SK-N-SH (cell line): ENCODE data around the gene UBE2E2. TPM values are rescaled to one million over a fixed set of nuclear protein-coding genes. Genes with fewer than 3 reads are reported as not detected.

Source experiments
- CTCF ChIA-PET: fragments of 300-600, 350-600 bp; formaldehyde crosslinking; extraction: SDS; loops from one replicate; lab custom pipeline; 2021; lab: Yijun Ruan, JAX
- POLR2A ChIA-PET: fragments of 350-600 bp; sonication (Branson Sonifier 250); formaldehyde crosslinking; extraction: SDS; loops from one replicate; lab custom pipeline; 2020; ENCODE audit warnings: antibody characterized with exemption, inconsistent platforms; lab: Yijun Ruan, JAX
- DNase-seq: peaks from one replicate; pipeline ENCODE4 v3.0.0; 2012
- H2AFZ ChIP-seq: fragments of 200-600 bp; sonication (generic); 2 replicates; pipeline ENCODE4 v1.8.1; 2016; ENCODE audit warnings: antibody characterized with exemption, mild to moderate bottlenecking, low read depth
- H3F3A ChIP-seq: fragments of 200-600 bp; sonication (generic); replicated peaks from 2 replicates; pipeline ENCODE3; 2016; ENCODE audit warnings: antibody characterized with exemption, mild to moderate bottlenecking; ENCODE audit not compliant: insufficient read depth
- H3K27ac ChIP-seq, 2 experiments: fragments of 200-500 bp in 1 of 2; fragments of 200-600 bp in 1 of 2; sonication (Bioruptor generic) in 1 of 2; sonication (generic), shearing (Covaris generic) in 1 of 2; 2 replicates each; pipeline versions ENCODE4 v1.5.1 to v1.6.1; 2014 to 2016; ENCODE audit warnings: low read depth in 2 of 2, inconsistent platforms in 1 of 2, low read length in 1 of 2, mild to moderate bottlenecking in 1 of 2, mixed read lengths in 1 of 2
- H3K27me3 ChIP-seq: fragments of 200-600 bp; sonication (generic), shearing (Covaris generic); 2 replicates; pipeline ENCODE4 v1.6.1; 2016; ENCODE audit warnings: mixed run types; ENCODE audit not compliant: insufficient read depth
- H3K36me3 ChIP-seq, 2 experiments: fragments of 200-500 bp in 1 of 2; fragments of 200-600 bp in 1 of 2; sonication (Bioruptor generic) in 1 of 2; sonication (generic) in 1 of 2; replicated peaks in 1 of 2; 2 replicates each; pipeline versions ENCODE3 to v1.5.1; 2014 to 2016; ENCODE audit warnings: low read length in 1 of 2, mild to moderate bottlenecking in 1 of 2; ENCODE audit not compliant: insufficient read depth in 2 of 2, control insufficient read depth in 1 of 2
- H3K4me1 ChIP-seq, 2 experiments: fragments of 200-500 bp in 1 of 2; fragments of 200-600 bp in 1 of 2; sonication (Bioruptor generic) in 1 of 2; sonication (generic), shearing (Covaris generic) in 1 of 2; 2 replicates each; pipeline versions ENCODE4 v1.5.1 to v1.6.1; 2014 to 2016; ENCODE audit warnings: low read depth in 1 of 2, low read length in 1 of 2, mixed run types in 1 of 2; ENCODE audit not compliant: insufficient read depth in 2 of 2, control insufficient read depth in 1 of 2
- H3K4me2 ChIP-seq: fragments of 200-600 bp; sonication (generic), shearing (Covaris generic); 2 replicates; pipeline ENCODE4 v1.6.1; 2017; ENCODE audit warnings: mixed run types
- H3K4me3 ChIP-seq, 2 experiments: fragments of 200-500 bp in 1 of 2; fragments of 200-600 bp in 1 of 2; sonication (Bioruptor generic) in 1 of 2; sonication (generic), shearing (Covaris generic) in 1 of 2; 2 replicates each; pipeline versions ENCODE4 v1.5.1 to v1.8.1; 2014 to 2016; ENCODE audit warnings: low read depth in 2 of 2, inconsistent platforms in 1 of 2, low read length in 1 of 2, mild to moderate bottlenecking in 1 of 2, mixed read lengths in 1 of 2, moderate library complexity in 1 of 2
- H3K79me2 ChIP-seq: fragments of 200-600 bp; sonication (generic); 2 replicates; pipeline ENCODE4 v1.8.1; 2017; ENCODE audit warnings: mild to moderate bottlenecking; ENCODE audit not compliant: insufficient read depth
- H3K9ac ChIP-seq: fragments of 200-600 bp; sonication (generic); 2 replicates; pipeline ENCODE4 v1.6.1; 2017; ENCODE audit warnings: mixed run types
- H3K9me2 ChIP-seq: fragments of 200-600 bp; sonication (generic); 2 replicates; pipeline ENCODE4 v1.6.1; 2017; ENCODE audit warnings: mixed run types
- H3K9me3 ChIP-seq: fragments of 200-600 bp; sonication (generic); 2 replicates; pipeline ENCODE4 v1.6.1; 2017; ENCODE audit warnings: mixed run types, mild to moderate bottlenecking, moderate library complexity
- H4K20me1 ChIP-seq: fragments of 200-600 bp; sonication (generic); 2 replicates; pipeline ENCODE4 v1.6.1; 2017; ENCODE audit warnings: mild to moderate bottlenecking, mixed run types; ENCODE audit not compliant: insufficient read depth
- CHD2 ChIP-seq: fragments of 150-350 bp; IDR thresholded peaks from 2 replicates; pipeline ENCODE4 v1.6.1; 2018; ENCODE audit warnings: low read length; ENCODE audit not compliant: partially characterized antibody
- FOXM1 ChIP-seq: IDR thresholded peaks from 2 replicates; pipeline ENCODE4 v1.4.0; 2012; ENCODE audit warnings: low read depth, mild to moderate bottlenecking
- GATA2 ChIP-seq: sonication (generic); formaldehyde crosslinking; IDR thresholded peaks from 2 replicates; pipeline ENCODE4 v1.5.0; 2020; ENCODE audit warnings: mild to moderate bottlenecking, missing genetic modification reagents
- JUND ChIP-seq: IDR thresholded peaks from 2 replicates; pipeline ENCODE4 v1.4.0; 2012
- NFIC ChIP-seq: IDR thresholded peaks from 2 replicates; pipeline ENCODE4 v1.4.0; 2012; ENCODE audit warnings: borderline replicate concordance
- PBX3 ChIP-seq: IDR thresholded peaks from 2 replicates; pipeline ENCODE4; 2012
- POLR2AphosphoS5 ChIP-seq: IDR thresholded peaks from 2 replicates; pipeline ENCODE4 v1.6.1; 2012; ENCODE audit warnings: low read depth, low read length
- RCOR1 ChIP-seq: fragments of 150-350 bp; IDR thresholded peaks from 2 replicates; pipeline ENCODE4 v1.6.1; 2017; ENCODE audit warnings: antibody characterized with exemption, low read length
- REST ChIP-seq: IDR thresholded peaks from 2 replicates; pipeline ENCODE4 v1.6.1; 2012; ENCODE audit warnings: mild to moderate bottlenecking, low read depth, low read length, moderate library complexity
- RFX5 ChIP-seq: IDR thresholded peaks from 2 replicates; pipeline ENCODE4 v1.6.1; 2012; ENCODE audit warnings: mild to moderate bottlenecking, improper control_type of control experiment, low read length
- RXRA ChIP-seq: IDR thresholded peaks from 2 replicates; pipeline ENCODE4 v1.4.0; 2012; ENCODE audit warnings: low read depth, mild to moderate bottlenecking, borderline replicate concordance
- SMC3 ChIP-seq: IDR thresholded peaks from 2 replicates; pipeline ENCODE4 v1.6.1; 2012; ENCODE audit warnings: low read depth, low read length, improper control_type of control experiment
- TEAD4 ChIP-seq: IDR thresholded peaks from 2 replicates; pipeline ENCODE4 v1.4.0; 2012; ENCODE audit warnings: mild to moderate bottlenecking, borderline replicate concordance; ENCODE audit not compliant: insufficient read depth
- USF1 ChIP-seq: IDR thresholded peaks from 2 replicates; pipeline ENCODE4 v1.4.0; 2012; ENCODE audit warnings: low read depth, borderline replicate concordance
- WGBS: methylation state at CpG from one replicate; pipeline ENCODE4 v1.1.6; 2017; ENCODE audit warnings: low lambda C conversion rate; 5-methylcytosine and 5-hydroxymethylcytosine counted together
- polyA plus RNA-seq, 3 experiments: library from polyadenylated mRNA; depleted of rRNA; stranded (reverse); fragments of >200 nt; gene quantifications; 2 replicates each; pipeline ENCODE4 v1.2.3, GENCODE V29; 2012

UBE2E2 gene
- polyA plus RNA-seq, 1 of the 3 experiments (the other 2 are of a cell fraction), result 46.4 TPM

GRCh38 chr3:23576379-23576959 lies 373.3 kb downstream of the UBE2E2 start (continued):
- TF ChIP-seq RXRA, result no peak
- TF ChIP-seq GATA2 (CRISPR knock-in tag), result no peak
- no peak for TF ChIP-seq SMC3
- no peak for TF ChIP-seq RCOR1
- no peak for TF ChIP-seq RFX5
- no peak for TF ChIP-seq FOXM1

- H3K9ac ChIP-seq, result no peak overlapping the region
- 80% methylated on average over 8 of the region's 8 CpGs for WGBS
- no peaks in the 10 kb centered on the region for H3K9me3 ChIP-seq
- DNase-seq, result no peak
- no peaks in the 10 kb centered on the region for H3K36me3 ChIP-seq
- TF ChIP-seq JUND (no peak), NFIC (no peak), USF1 (no peak), CHD2 (no peak), TEAD4 (no peak), GATA2 (CRISPR knock-in tag) (no peak), REST (no peak), PBX3 (no peak), POLR2AphosphoS5 (no peak)
- TF ChIP-seq, all 33 proteins: peak for 0
- H3K4me3 ChIP-seq, result no peak overlapping the region
- no peaks in the 10 kb centered on the region for H3K79me2 ChIP-seq
- H3F3A ChIP-seq, result no peaks in the 10 kb centered on the region
- H3K27me3 ChIP-seq, result no peaks in the 10 kb centered on the region
- no peak overlapping the region for H3K4me2 ChIP-seq
- no peak overlapping the region for H2AFZ ChIP-seq
- POLR2A ChIA-PET, result no interaction called here
- H3K27ac ChIP-seq, result no peak overlapping the region
- no peaks in the 10 kb centered on the region for H3K4me1 ChIP-seq
- no peaks in the 10 kb centered on the region for H3K9me2 ChIP-seq
- no peaks in the 10 kb centered on the region for H4K20me1 ChIP-seq
- CTCF ChIA-PET, result no interaction called here
These were observed 377.1 kb downstream of the UBE2E2 start for GRCh38 chr3:23580096-23580713.
